ENCODE data around the gene RALGAPB.
A peak's percentile ranks its signal among the peaks of the same experiment; 100 is the strongest.

The RALGAPB gene

GRCh38 chr20:38445901-38446425 lies 26.7 kb upstream of the RALGAPB start:
- ChIA-PET POLR2A (interaction anchor here (0.6 to 3.1 kb wide), 10 partner anchors 8 to 154 kb away, joined by 3 to 96 read pairs (median 4); partner anchors contain the start of genes RALGAPB and SNHG17), CTCF (interaction anchor here (0.6 to 4.0 kb wide), 24 partner anchors 8 to 891 kb away, joined by 3 to 64 read pairs (median 4); partner anchors contain the start of genes RALGAPB and SNHG17)
- TF ChIP-seq ZNF398 (tag by site-specific recombination; IDR thresholded peaks at IDR 0.05) (no peak), ZNF704 (tag by site-specific recombination; IDR thresholded peaks at IDR 0.05) (no peak), ZFP37 (tag by site-specific recombination; IDR thresholded peaks at IDR 0.05) (no peak), ZNF530 (tag by site-specific recombination; IDR thresholded peaks at IDR 0.05; ENCODE audit: low read depth) (no peak), ZNF571 (tag by site-specific recombination; IDR thresholded peaks at IDR 0.05) (no peak), BCL11A (tag by site-specific recombination; IDR thresholded peaks at IDR 0.05; ENCODE audit: low read depth) (no peak), ZNF350 (tag by site-specific recombination; IDR thresholded peaks at IDR 0.05) (no peak), PBX3 (CRISPR knock-in tag; IDR thresholded peaks at IDR 0.05) (no peak), ZXDB (tag by site-specific recombination; IDR thresholded peaks at IDR 0.05) (no peak), ZNF561 (tag by site-specific recombination; IDR thresholded peaks at IDR 0.05; ENCODE audit: borderline replicate concordance) (no peak), ZNF660 (tag by site-specific recombination; IDR thresholded peaks at IDR 0.05) (no peak), ZNF626 (tag by site-specific recombination; IDR thresholded peaks at IDR 0.05) (no peak), ZSCAN4 (tag by site-specific recombination; IDR thresholded peaks at IDR 0.05) (no peak), ZNF416 (tag by site-specific recombination; IDR thresholded peaks at IDR 0.05) (no peak), ZNF274 (IDR thresholded peaks at IDR 0.05; ENCODE audit: low read length) (no peak), ZNF274 (tag by site-specific recombination; IDR thresholded peaks at IDR 0.05; ENCODE audit: borderline replicate concordance) (no peak), SP7 (tag by site-specific recombination; IDR thresholded peaks at IDR 0.05) (no peak)

GRCh38 chr20:38446441-38447209 lies 26.0 kb upstream of the RALGAPB start:
- Histone ChIP-seq H3K4me1 (ENCODE audit: control insufficient read depth, insufficient read depth, low read length) (peaks cover 3% of the 10 kb centered on the region), H3K27ac (ENCODE audit: extremely low read depth, low read depth, low read length) (peak overlapping the region; percentile 76), H3K36me3 (ENCODE audit: control insufficient read depth in 2 of 2, insufficient read depth in 1 of 2, low read length in 2 of 2) (peaks cover 0 to 36% of the 10 kb centered on the region in 2 experiments; a peak in 1 of 3 replicates), H3K9me3 (ENCODE audit: control insufficient read depth, insufficient read depth, low read depth, low read length) (no peaks in the 10 kb centered on the region), H3K4me3 (ENCODE audit: low read depth, low read length) (peak overlapping the region; percentile 89)
- ChIA-PET POLR2A (interaction anchor here (0.6 to 3.1 kb wide), 10 partner anchors 9 to 153 kb away, joined by 3 to 96 read pairs (median 4); partner anchors contain the start of genes RALGAPB and SNHG17), CTCF (interaction anchor here (0.5 to 4.0 kb wide), 30 partner anchors 9 to 892 kb away, joined by 3 to 64 read pairs (median 4); partner anchors contain the start of genes RALGAPB and SNHG17)
- TF ChIP-seq ZNF341 (tag by site-specific recombination; IDR thresholded peaks at IDR 0.05; ENCODE audit: low read depth) (peak; percentile 78), PRDM2 (tag by site-specific recombination; IDR thresholded peaks at IDR 0.05; ENCODE audit: borderline replicate concordance) (no peak), SP7 (tag by site-specific recombination; IDR thresholded peaks at IDR 0.05) (peak; percentile 91), ZNF184 (tag by site-specific recombination; IDR thresholded peaks at IDR 0.05) (no peak), ZBTB21 (tag by site-specific recombination; IDR thresholded peaks at IDR 0.05) (peak; percentile 55), ZNF654 (tag by site-specific recombination; IDR thresholded peaks at IDR 0.05; ENCODE audit: low read depth) (no peak)

More at GRCh38 chr20:38445901-38446425, 26.7 kb upstream of the RALGAPB start:
- Histone ChIP-seq H3K4me1 (ENCODE audit: control insufficient read depth, insufficient read depth, low read length) (peaks cover 3% of the 10 kb centered on the region), H3K27ac (ENCODE audit: extremely low read depth, low read depth, low read length) (no peak overlapping the region), H3K36me3 (ENCODE audit: control insufficient read depth in 2 of 2, insufficient read depth in 1 of 2, low read length in 2 of 2) (peaks cover 0 to 31% of the 10 kb centered on the region in 2 experiments; a peak in 1 of 3 replicates), H3K4me3 (ENCODE audit: low read depth, low read length) (no peak overlapping the region), H3K9me3 (ENCODE audit: control insufficient read depth, insufficient read depth, low read depth, low read length) (no peaks in the 10 kb centered on the region)

All from HEK293 (cell line).